Stimulated activated CD4-positive, alpha-beta T cell treated with anti-CD3 and anti-CD28 coated beads, Interleukin-15, amount 100 ng/mL, for 24 hours (primary cell): ENCODE results near the gene CDHR3.
A peak's percentile ranks its signal among the peaks of the same experiment; 100 is the strongest.

Experiments
- DNase-seq: peaks from one replicate; pipeline ENCODE4 v3.0.0-alpha.2; 2020

The CDHR3 gene

DNA sequence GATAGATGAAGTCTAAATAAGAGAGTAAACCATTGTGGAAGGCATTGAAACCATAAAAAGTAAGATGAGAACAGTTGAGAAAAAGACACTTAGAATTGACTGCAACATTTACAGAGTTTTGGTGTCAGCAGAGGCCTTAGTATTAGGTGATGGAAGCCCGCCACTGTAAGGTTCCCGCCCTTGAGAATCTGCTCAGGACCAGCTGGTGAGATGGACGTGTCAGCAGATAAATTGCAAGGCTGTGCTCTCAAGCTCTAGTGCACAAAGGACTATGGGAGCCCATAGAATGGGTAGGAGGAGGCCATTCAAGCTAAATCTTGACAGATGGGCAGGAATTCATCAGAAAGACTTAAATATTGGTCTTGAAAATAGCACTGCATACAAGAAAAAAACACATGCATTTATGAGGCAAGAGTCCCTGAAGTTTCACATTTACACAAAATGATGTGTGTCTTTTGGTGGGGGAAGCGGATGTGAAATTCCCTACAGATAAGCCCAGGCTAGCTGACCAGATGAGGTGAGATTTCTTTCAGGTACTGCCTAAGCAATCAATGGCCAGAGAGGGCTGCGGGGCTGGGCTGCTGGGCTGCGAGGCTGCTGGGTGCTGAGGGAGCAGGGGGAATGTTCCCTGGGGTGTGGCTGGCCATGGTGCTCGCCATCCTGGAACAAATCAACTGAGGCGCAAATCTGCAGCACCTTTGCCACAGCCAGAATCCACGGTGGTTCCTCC, 106.6 kb downstream of the CDHR3 start:
- no peak for DNase-seq

DNA sequence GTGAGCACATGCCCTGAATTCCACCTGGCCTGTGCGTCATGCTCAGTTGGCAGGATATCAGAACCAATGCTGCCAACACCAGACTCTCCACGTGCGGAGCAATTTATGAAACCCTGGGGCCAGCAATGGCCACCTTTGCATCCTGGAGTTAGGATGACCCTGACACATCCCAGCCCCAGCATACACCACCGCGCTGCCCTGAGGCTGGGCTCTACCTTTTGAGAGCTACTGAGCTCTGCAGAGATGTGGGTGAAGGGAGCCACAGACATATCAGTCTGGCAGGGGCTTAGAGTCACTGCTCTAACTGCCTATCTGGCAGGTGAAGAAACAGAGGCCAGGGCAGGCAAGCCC, 107.1 kb downstream of the CDHR3 start:
- DNase-seq: no peak

- DNase-seq: no peak
These were observed 107.6 kb downstream of the CDHR3 start for GRCh38 chr7:106070567-106071254.

DNA sequence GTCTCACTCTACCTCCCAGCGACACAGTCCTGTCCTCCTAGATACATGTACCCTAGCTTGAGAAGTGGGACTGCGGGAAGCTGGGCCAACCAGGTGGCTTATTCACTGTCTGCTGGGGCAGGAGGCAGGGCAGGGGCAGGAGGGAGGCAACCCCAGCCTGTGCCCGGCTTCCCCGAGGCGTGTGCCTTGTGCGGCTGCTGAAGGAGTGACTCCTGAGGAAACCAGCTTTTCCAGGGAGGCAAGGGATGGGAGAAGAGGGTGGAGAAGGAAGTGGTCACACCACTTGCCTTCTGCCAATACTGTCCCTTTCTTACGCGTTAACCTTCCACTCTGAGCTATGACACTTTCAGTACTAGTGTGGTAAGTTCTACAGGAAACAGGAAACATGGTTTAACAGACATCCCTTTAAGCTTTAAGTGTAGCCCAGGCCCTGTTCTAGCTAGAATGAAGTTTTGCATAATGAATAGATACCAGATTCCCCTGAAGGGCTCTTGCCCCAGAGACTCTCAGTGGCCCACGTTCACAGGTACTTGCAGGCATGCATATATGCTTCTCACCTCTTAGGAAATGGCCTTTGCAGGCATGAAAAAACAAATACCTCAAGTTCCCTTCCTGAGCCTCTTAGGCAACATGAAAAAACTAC, 108.4 kb downstream of the CDHR3 start:
- peak; percentile 50 for DNase-seq

- no peak for DNase-seq
These were observed 109.1 kb downstream of the CDHR3 start for GRCh38 chr7:106071999-106072714.

DNA sequence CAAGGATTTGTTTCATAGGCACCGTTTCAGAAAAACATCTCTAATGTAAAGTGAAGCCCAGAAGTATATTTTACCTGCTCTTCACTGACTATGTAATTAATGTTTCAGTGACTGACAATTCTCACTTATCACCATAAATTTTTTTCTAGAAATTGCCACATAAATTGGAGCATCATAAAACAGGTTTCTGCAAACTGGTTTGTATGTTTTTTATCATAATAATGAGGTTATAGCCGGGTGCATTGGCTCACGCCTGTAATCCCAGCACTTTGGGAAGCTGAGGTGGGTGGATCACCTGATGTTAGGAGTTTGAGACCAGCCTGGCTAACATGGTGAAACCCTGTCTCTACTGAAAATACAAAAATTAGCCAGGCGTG, 109.6 kb downstream of the CDHR3 start:
- no peak for DNase-seq

GRCh38 chr7:106073701-106074100, 110.6 kb downstream of the CDHR3 start:
- no peak for DNase-seq

- no peak for DNase-seq
These were observed 111.2 kb downstream of the CDHR3 start for GRCh38 chr7:106074257-106074656.

DNA sequence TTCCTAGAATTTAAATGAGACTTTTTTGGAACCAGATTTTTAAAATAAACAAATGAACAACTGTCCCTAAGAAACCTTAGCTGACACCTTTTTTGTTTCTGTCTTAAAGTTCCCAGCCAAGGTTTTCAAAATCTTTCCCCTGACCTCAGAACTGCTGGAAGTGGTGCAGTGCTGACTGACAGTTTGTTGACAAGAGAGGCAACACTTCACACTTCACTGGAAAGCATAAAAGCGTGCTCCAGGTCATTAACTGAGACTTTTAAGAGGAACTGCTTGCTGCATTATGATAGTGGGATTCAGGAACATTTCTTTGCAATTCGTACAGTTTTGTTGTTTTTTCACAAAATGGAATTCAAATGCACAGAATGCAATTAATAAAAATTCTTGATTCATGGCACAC, 112.9 kb downstream of the CDHR3 start:
- no peak for DNase-seq

GRCh38 chr7:106076537-106076936, 113.5 kb downstream of the CDHR3 start:
- no peak for DNase-seq

DNA sequence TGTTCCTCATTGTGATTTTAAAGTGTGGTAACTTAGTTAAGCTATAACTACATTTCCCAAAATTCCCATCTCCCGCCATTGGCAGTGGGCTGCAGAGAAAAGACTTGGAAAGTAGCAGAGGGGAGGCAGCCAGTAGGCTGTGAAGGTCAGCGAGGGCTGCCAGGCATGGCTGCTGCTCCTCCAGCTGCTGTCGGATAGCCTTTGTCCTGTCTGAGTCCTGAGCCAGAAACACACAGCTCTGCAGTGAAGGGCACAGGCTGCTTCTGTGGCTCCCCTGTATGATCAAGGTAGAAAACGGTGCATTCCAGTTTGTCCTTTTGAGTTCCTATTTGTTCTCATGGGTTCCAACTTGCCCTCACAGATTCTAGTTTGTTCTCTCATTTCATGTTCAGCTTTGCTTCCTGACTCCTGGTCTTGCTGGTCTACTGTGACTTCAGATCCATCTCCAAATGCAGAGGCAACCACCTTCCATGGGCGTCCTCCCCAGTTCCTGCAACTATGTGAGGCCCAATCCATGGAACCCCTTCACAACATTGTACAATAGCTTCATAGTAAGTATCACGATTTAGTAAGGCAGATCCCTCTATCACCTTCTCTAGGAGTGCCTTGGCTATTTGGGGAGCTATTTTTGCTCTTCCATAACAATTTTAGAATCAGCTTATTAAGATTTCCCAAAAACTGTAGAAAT, 117.4 kb downstream of the CDHR3 start:
- no peak for DNase-seq

GRCh38 chr7:106082087-106082854, 119.2 kb downstream of the CDHR3 start:
- DNase-seq: no peak
